ENCODE measurements around the gene MAGEC2.

The MAGEC2 gene

GRCh38 chrX:142249721-142250120, 44.6 kb upstream of the MAGEC2 start:
- Histone ChIP-seq H3K36me3 (replicated peaks; ENCODE audit: insufficient read depth, low read length) (no peaks in the 10 kb centered on the region), H3K9ac (ENCODE audit: low read length) (no peak overlapping the region), H2AFZ (ENCODE audit: low read length) (no peak overlapping the region), H3K27ac (ENCODE audit: low read length) (no peak overlapping the region), H3K4me2 (ENCODE audit: low read depth, low read length) (no peak overlapping the region), H3K9me2 (replicated peaks; ENCODE audit: insufficient read depth, low read length) (no peaks in the 10 kb centered on the region), H3K4me1 (ENCODE audit: low read length) (no peaks in the 10 kb centered on the region), H3K9me3 (replicated peaks; ENCODE audit: insufficient read depth, low read length) (no peaks in the 10 kb centered on the region), H3K4me3 (ENCODE audit: low read length) (no peak overlapping the region), H3K79me2 (ENCODE audit: low read length) (no peaks in the 10 kb centered on the region), H3K27me3 (replicated peaks; ENCODE audit: insufficient read depth, low read length) (no peaks in the 10 kb centered on the region), H3F3A (ENCODE audit: insufficient read depth, low read length) (no peaks in the 10 kb centered on the region), H4K20me1 (ENCODE audit: insufficient read depth, low read length) (no peaks in the 10 kb centered on the region)
- TF ChIP-seq CTCF (IDR thresholded peaks at IDR 0.05; ENCODE audit: low read length), result no peak
- no peak for TF ChIP-seq EZH2phosphoT487 (IDR thresholded peaks at IDR 0.05; ENCODE audit: low read length)
- no peak for TF ChIP-seq EZH2 (optimal IDR thresholded peaks at IDR 0.05; ENCODE audit: low read depth, low read length)
- DNase-seq, result no peak

- TF ChIP-seq EZH2phosphoT487 (IDR thresholded peaks at IDR 0.05; ENCODE audit: low read length) (no peak), CTCF (IDR thresholded peaks at IDR 0.05; ENCODE audit: low read length) (no peak), EZH2 (optimal IDR thresholded peaks at IDR 0.05; ENCODE audit: low read depth, low read length) (no peak)
- Histone ChIP-seq H3K36me3 (replicated peaks; ENCODE audit: insufficient read depth, low read length) (no peaks in the 10 kb centered on the region), H3K79me2 (ENCODE audit: low read length) (no peaks in the 10 kb centered on the region), H3K4me3 (ENCODE audit: low read length) (no peak overlapping the region), H3K27ac (ENCODE audit: low read length) (no peak overlapping the region), H4K20me1 (ENCODE audit: insufficient read depth, low read length) (no peaks in the 10 kb centered on the region), H3K9me3 (replicated peaks; ENCODE audit: insufficient read depth, low read length) (no peaks in the 10 kb centered on the region), H3F3A (ENCODE audit: insufficient read depth, low read length) (no peaks in the 10 kb centered on the region), H3K4me2 (ENCODE audit: low read depth, low read length) (no peak overlapping the region), H3K9me2 (replicated peaks; ENCODE audit: insufficient read depth, low read length) (no peaks in the 10 kb centered on the region), H2AFZ (ENCODE audit: low read length) (no peak overlapping the region), H3K9ac (ENCODE audit: low read length) (no peak overlapping the region), H3K27me3 (replicated peaks; ENCODE audit: insufficient read depth, low read length) (no peaks in the 10 kb centered on the region), H3K4me1 (ENCODE audit: low read length) (no peaks in the 10 kb centered on the region)
- no peak for DNase-seq
Measured at GRCh38 chrX:142244568-142244967, 39.5 kb upstream of the MAGEC2 start.

GRCh38 chrX:142238536-142238935, 33.4 kb upstream of the MAGEC2 start:
- H3F3A ChIP-seq (ENCODE audit: insufficient read depth, low read length), result no peaks in the 10 kb centered on the region
- H3K9me3 ChIP-seq (replicated peaks; ENCODE audit: insufficient read depth, low read length), result no peaks in the 10 kb centered on the region
- no peak overlapping the region for H3K27ac ChIP-seq (ENCODE audit: low read length)
- no peak overlapping the region for H2AFZ ChIP-seq (ENCODE audit: low read length)
- no peak overlapping the region for H3K4me2 ChIP-seq (ENCODE audit: low read depth, low read length)
- H3K9ac ChIP-seq (ENCODE audit: low read length), result no peak overlapping the region
- TF ChIP-seq CTCF (IDR thresholded peaks at IDR 0.05; ENCODE audit: low read length) (no peak), EZH2phosphoT487 (IDR thresholded peaks at IDR 0.05; ENCODE audit: low read length) (no peak), EZH2 (optimal IDR thresholded peaks at IDR 0.05; ENCODE audit: low read depth, low read length) (no peak)
- no peak overlapping the region for H3K4me3 ChIP-seq (ENCODE audit: low read length)
- H3K9me2 ChIP-seq (replicated peaks; ENCODE audit: insufficient read depth, low read length), result no peaks in the 10 kb centered on the region
- no peaks in the 10 kb centered on the region for H3K4me1 ChIP-seq (ENCODE audit: low read length)
- no peaks in the 10 kb centered on the region for H3K36me3 ChIP-seq (replicated peaks; ENCODE audit: insufficient read depth, low read length)
- no peaks in the 10 kb centered on the region for H4K20me1 ChIP-seq (ENCODE audit: insufficient read depth, low read length)
- DNase-seq, result no peak
- no peaks in the 10 kb centered on the region for H3K79me2 ChIP-seq (ENCODE audit: low read length)
- H3K27me3 ChIP-seq (replicated peaks; ENCODE audit: insufficient read depth, low read length), result no peaks in the 10 kb centered on the region

All from MM.1S (cell line).